Hematopoietic multipotent progenitor cell treated with erythropoietin and hydrocortisone succinate and interleukin-3 and kit ligand, for 17 days (in vitro differentiated cells): ENCODE measurements around the gene GDPD1.
"Not testable (repeated sequence)": the region's sequence is repeated elsewhere in the genome, so short reads cannot be mapped to it uniquely, and the experiment has no call there.

Source experiments
- DNase-seq: peaks from one replicate; pipeline ENCODE4 v3.0.0-alpha.2; 2015; ENCODE audit warnings: low spot score

GDPD1 gene

GRCh38 chr17:59220328-59221158 lies at the start of gene GDPD1:
TSS of gene GDPD1 (plus strand) at chr17:59220511. CDS start at chr17:59220610, 99 bp downstream.
- peak; percentile 96 for DNase-seq

DNA sequence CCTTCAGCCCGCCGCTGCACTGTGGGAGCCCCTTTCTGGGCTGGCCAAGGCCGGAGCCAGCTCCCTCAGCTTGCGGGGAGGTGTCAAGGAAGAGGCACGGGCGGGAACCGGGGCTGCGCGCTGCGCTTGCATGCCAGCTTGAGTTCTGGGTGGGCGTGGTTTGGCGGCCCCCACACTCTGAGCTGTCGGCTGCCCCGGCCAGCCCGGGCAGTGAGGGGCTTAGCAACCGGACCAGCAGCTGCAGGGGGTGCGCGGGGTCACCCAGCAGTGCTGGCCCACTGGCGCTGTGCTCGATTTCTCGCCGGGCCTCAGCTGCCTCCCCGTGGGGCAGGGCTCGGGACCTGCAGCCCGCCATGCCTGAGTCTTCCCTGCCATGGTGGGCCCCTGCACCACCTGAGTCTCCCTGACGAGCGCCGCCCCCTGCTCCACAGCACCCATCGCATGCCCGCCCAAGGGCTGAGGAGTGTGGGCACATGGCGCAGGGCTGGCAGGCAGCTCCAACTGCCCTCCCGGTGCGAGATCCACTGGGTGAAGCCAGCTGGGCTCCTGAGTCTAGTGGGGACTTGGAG lies 47.8 kb upstream of the GDPD1 start:
- no peak for DNase-seq

DNA sequence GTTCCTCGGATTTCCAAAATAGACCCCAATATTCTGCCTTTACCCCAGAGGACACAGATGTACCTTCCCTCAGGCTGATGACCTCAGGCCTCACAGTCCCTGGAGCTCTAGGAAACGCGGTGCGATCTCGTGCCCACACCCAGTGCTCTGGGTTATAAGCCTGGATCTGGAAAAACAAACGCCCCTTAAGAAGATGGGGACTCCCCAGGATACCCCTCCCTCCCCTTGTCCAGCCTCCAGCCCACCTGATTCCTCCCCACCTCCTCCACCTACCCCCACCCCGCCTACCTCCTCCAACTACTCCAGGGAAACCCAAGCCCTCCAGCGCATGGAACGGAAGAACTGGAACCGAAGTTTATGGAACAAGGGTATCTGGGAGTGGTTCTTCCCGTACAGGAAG lies 45.6 kb upstream of the GDPD1 start:
- no peak for DNase-seq

- DNase-seq = no peak
Measured at GRCh38 chr17:59175076-59175475, 45.2 kb upstream of the GDPD1 start.

GRCh38 chr17:59178266-59178985 lies 41.9 kb upstream of the GDPD1 start:
- no peak for DNase-seq

DNA sequence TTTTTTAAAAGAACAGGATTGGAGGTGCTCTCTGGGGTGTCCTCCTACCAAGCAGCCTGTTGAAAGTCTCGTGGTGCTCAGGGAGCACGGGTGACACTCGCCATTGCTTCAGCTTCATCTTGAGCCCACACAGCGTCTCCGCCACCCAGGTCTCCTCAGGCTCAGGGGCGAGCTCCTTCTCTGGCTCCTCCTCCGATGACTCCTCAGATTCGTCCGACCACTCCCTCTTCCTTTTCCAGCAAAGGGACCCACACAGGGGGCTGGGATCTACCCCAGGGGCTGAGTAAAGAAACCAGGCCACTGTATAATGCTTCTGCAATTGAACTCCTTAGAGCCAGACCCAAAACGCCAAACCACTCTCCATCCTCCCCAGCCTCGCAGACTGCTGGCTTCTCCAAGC lies 40.7 kb upstream of the GDPD1 start:
- DNase-seq = not testable (repeated sequence)

DNA sequence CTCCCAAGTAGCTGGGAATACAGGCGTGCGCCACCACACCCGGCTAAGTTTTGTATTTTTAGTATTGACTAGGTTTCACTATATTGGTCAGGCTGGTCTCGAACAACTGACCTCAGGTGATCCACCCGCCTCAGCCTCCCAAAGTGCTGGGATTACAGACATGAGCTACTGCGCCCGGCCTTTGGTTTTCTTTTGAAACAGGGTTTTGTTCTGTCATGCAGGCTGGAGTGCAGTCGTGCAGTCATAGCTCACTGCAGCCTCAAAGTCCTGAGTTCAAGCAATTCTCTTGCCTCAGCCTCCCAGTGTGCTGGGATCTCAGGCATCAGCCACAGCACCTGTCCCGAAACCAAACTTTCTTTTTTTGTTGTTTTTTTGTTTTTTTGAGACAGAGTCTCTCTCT lies 39.7 kb upstream of the GDPD1 start:
- DNase-seq = no peak

DNA sequence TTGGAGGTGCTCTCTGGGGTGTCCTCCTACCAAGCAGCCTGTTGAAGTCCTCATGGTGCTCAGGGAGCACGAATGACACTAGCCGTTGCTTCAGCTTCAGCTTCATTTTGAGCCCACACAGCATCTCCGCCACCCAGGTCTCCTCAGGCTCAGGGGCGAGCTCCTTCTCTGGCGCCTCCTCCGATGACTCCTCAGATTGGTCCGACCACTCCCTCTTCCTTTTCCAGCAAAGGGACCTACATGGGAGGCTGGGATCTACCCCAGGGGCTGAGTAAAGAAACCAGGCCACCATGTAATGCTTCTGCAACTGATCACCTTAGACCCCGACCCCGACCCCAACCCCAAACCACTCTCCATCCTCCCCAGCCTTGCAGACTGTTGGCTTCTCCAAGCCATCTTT lies 38.8 kb upstream of the GDPD1 start:
- DNase-seq = no peak

DNA sequence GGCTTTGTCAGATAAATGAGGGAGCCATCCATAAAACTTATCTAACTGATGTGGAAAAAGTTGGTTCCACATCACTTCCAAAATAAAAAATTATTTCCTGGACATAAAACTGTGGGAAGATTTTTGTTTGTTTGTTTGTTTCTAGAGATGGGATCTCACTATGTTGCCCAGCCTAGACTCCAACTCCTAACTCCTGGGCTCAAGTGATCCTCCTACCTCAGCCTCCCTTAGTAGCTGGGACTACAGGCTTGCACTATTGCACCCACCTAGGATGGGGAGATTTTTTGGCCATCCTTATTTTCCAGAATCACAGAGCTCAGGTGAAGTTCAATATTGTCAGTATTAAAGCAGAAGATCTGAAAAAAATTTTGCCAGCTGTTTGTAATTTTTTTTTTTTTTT lies 34.3 kb upstream of the GDPD1 start:
- DNase-seq = no peak

GRCh38 chr17:59186850-59187249 lies 33.5 kb upstream of the GDPD1 start:
- no peak for DNase-seq

DNA sequence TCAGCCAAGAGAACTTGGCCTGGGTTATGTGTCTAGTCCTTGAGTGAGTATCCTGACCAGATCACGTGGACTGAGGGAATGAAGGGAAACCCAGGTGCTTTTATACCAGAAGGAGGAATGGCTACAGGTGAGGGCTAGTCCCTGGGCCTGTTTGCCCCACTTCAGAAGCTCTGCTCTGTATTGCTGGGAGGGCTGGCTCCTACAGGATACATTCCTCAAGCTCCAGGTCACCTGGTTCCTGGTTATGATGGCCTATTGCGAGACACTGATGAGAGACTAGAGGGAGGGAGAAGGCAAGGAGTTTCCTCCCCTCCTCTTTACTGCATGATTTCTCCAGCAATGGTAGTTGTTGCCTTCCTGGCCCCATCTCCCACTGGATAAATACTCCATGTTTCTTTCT lies 29.5 kb upstream of the GDPD1 start:
- DNase-seq = no peak

- DNase-seq = no peak
Measured at GRCh38 chr17:59193336-59193862, 26.9 kb upstream of the GDPD1 start.

DNA sequence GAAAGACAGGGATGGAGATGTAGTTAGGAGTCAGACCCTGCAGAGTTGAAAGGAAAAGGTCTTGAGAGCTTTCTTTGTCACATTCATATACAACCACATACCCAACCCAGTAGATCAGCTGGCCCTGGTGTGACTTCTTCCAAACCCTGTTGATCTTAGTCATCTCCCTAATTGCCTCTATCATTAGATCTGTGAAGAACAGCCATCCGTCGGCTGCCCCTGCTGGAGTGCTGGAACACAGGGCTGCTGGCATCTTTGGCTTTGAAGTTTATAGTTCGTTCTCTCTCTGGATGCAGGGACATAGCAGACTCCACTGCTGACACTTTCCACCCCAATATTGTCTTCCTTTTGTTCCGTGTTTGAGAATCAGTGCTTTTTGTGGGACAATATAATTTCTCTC lies 20.9 kb upstream of the GDPD1 start:
- no peak for DNase-seq

DNA sequence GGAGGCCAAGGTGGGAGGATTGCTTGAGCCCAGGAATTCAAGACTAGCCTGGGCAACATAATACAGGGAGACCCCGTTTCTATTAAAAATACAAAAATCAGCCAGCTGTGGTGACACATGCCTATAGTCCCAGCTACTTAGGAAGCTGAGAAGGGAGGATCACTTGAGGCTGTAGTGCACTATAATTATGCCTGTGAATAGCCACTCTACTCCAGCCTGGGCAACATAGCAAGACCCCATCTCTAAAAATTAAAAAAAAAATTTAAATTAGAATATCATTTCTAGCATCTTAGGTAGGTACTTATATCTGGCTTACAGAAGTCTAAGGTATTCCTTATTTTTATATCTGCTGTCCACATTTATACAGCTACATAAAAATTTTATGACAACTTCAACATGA lies 18.0 kb upstream of the GDPD1 start:
- DNase-seq = no peak

DNA sequence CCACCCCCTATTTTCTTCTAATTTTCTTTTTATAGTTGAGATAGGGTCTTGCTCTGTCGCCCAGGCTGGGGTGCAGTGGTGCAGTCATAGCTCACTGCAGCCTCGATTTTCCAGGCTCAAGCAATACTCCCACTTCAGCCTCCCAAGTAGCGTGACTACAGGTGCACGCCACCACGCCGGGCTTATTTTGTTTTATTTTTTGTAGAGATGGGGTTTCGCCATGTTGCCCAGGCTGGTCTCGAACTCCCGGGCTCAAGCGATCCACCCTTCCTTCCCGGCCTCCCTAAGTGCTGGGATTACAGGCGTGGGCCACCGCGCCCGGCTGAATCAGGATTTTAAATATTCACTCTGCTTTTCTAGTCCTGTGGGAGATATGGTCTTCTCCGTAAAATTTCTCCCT lies 941 bp upstream of the GDPD1 start:
- no peak for DNase-seq

DNA sequence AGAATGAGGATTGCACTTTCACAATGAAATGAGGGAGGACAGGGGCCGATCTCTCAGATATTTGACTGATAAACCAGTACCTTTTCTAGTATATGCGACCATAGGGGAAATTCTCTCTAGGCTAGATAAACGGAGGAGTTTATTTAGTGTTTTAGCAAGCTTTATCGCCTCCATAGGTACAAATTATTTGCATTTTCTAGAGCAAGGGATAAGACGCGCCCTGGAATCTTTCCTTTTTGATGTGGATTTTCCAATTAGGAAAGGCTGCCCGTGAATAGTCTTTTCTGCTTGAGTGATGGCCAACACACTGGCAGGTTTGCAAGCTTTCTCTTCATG lies 351 bp upstream of the GDPD1 start:
- no peak for DNase-seq

DNA sequence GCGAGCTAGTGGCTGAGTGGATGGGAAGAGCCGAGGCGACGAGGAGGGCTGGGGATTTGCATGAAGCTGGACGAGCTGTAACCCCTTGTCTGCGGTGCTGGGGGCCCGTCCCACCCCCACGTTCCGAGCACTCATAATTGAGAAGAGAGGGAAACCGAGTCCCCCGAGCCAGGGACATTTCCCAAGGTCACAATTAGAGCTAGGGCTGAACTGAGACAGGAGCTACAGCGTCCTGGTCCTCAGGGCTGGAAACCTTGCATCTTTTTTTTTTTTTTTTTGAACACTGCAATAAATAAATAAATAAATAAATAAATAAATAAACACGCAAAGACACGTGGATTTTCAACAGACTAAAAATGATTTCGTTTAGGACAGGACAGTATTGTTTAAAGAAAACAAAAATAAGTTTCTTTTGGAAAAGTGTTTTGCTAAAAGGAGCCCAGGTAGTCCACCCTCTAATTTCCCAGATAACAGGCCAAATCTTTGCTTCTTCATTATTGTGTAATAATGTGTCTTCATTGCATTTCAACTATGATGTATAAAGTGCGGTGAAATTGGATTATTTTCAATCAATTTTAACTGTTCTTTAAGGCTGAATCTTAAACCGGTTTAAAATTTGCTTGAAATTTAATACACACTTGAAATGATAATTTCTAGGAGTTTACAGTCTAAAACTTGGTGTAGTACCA lies 992 bp downstream of the GDPD1 start:
- DNase-seq = no peak

- no peak for DNase-seq
Measured at GRCh38 chr17:59223813-59224212, 3.5 kb downstream of the GDPD1 start.

DNA sequence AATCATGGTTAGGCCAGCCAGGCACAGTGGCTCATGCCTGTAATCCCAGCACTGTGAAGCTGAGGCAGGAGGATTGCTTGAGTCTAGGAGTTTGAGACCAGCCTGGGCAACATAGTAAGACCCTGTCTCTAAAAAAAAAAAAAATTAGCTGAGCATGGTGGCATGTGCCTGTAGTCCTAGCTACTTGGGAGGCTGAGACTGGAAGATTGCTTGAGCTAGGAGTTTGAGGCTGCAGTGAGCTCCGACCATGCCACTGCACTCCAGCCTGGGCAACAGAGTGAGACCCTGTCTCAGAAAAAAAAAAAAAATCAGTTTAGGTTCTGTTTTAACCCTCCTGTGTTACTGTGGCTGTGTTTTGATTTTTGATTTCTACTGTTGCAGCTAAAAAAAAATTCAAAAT lies 8.3 kb downstream of the GDPD1 start:
- DNase-seq = not testable (repeated sequence)

- no peak for DNase-seq
Measured at GRCh38 chr17:59230764-59231163, 10.5 kb downstream of the GDPD1 start.

DNA sequence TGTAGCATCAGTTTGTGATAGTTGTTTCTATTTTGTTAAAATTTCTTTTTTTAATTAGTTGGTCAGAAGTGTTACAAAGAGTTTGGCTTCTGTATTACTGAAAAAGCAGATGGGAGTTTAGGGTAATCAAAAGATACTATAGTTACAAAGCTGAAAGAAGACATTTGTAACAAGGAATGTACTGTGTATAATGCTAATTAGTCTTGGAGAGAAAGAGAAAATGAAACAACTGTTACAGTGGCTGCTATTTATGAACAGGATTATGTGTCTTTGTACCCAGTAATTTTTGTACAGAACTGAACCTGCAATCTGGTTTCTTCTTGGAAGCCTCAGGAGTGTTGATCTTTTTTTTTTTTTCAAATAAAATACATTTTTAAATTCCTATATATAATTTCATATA lies 14.3 kb downstream of the GDPD1 start:
- DNase-seq = no peak

DNA sequence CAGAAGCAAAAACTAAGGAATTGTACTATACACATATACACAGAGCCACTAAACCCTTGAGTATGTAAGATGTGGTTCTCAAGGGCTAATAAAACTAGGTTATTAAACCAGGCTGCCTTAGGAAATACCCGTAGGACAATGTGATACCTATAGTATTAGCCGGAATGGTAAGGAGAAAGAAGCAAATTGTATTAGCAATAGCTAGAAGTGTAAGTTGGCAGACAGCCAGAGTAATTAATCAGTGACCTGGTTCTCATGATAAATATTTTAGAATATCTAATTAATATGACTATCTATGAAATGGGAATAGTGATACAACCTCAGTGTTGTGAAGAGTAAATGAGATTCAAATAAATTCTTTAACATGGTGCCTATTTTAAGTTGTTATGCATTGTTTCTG lies 18.6 kb downstream of the GDPD1 start:
- DNase-seq = no peak

- no peak for DNase-seq
Measured at GRCh38 chr17:59244081-59244480, 23.8 kb downstream of the GDPD1 start.
